SK-N-SH treated with all-trans-retinoic acid at 6 μM for 48 hours (cell line): ENCODE measurements around the gene FNIP2.

ENCODE experiments used
- ATAC-seq: fragments of 200-7000 bp; cut with Tn5 transposase; 3 replicates; pipeline ENCODE4 v1.9.1; 2020; ENCODE audit warnings: mild to moderate bottlenecking, moderate library complexity
- ARNTL ChIP-seq: fragments of 450-650 bp; formaldehyde crosslinking; IDR thresholded peaks from 2 replicates; pipeline ENCODE4 v1.5.0; 2020; ENCODE audit warnings: low read depth, mild to moderate bottlenecking, moderate library complexity, borderline replicate concordance
- BACH2 ChIP-seq: fragments of 250-450 bp; sonication (Bioruptor Pico); IDR thresholded peaks from 2 replicates; pipeline ENCODE4 v1.9.0; 2021; ENCODE audit warnings: mild to moderate bottlenecking, borderline replicate concordance
- ESRRG ChIP-seq: fragments of 250-450 bp; sonication (Bioruptor Pico); IDR thresholded peaks from 2 replicates; pipeline ENCODE4 v1.6.1; 2021; ENCODE audit warnings: mild to moderate bottlenecking
- GLIS3 ChIP-seq: fragments of 250-450 bp; sonication (Bioruptor Pico); IDR thresholded peaks from 2 replicates; pipeline ENCODE4 v1.5.0; 2020; ENCODE audit warnings: mild to moderate bottlenecking, moderate library complexity
- ISL1 ChIP-seq: fragments of 250-450 bp; sonication (Bioruptor Pico); IDR thresholded peaks from 2 replicates; pipeline ENCODE4 v2.1.2; 2022; ENCODE audit warnings: mild to moderate bottlenecking, moderate library complexity
- OSR1 ChIP-seq: fragments of 250-450 bp; sonication (Bioruptor Pico); IDR thresholded peaks from 2 replicates; pipeline ENCODE4 v1.8.0; 2022; ENCODE audit warnings: moderate library complexity, mild to moderate bottlenecking, inconsistent platforms
- POU6F1 ChIP-seq: fragments of 250-450 bp; sonication (Bioruptor Pico); IDR thresholded peaks from 2 replicates; pipeline ENCODE4 v1.8.0; 2021; ENCODE audit warnings: low read depth, mild to moderate bottlenecking, moderate library complexity, borderline replicate concordance
- PPARA ChIP-seq: fragments of 250-450 bp; sonication (Bioruptor Pico); IDR thresholded peaks from 2 replicates; pipeline ENCODE4 v1.5.0; 2020; ENCODE audit warnings: mild to moderate bottlenecking, borderline replicate concordance
- RARB ChIP-seq: fragments of 250-450 bp; sonication (Bioruptor Pico); IDR thresholded peaks from 2 replicates; pipeline ENCODE4 v1.8.0; 2021; ENCODE audit warnings: mild to moderate bottlenecking, moderate library complexity
- SNAI2 ChIP-seq: fragments of 250-450 bp; sonication (Bioruptor Pico); IDR thresholded peaks from 2 replicates; pipeline ENCODE4 v1.5.0; 2020; ENCODE audit warnings: mild to moderate bottlenecking, moderate library complexity
- TCF4 ChIP-seq: fragments of 250-450 bp; sonication (Bioruptor Pico); IDR thresholded peaks from 2 replicates; pipeline ENCODE4 v1.8.0; 2021; ENCODE audit warnings: mild to moderate bottlenecking, moderate library complexity, borderline replicate concordance
- TOX ChIP-seq: fragments of 250-450 bp; sonication (Bioruptor Pico); IDR thresholded peaks from 2 replicates; pipeline ENCODE4 v1.8.0; 2021; ENCODE audit warnings: mild to moderate bottlenecking, moderate library complexity, borderline replicate concordance
- ZC3H10 ChIP-seq: fragments of 250-450 bp; sonication (Bioruptor Pico); IDR thresholded peaks from 2 replicates; pipeline ENCODE4 v1.5.1; 2021; ENCODE audit warnings: mild to moderate bottlenecking, moderate library complexity
- ZFP3 ChIP-seq: fragments of 250-450 bp; sonication (Bioruptor Pico); IDR thresholded peaks from 2 replicates; pipeline ENCODE4 v1.5.0; 2020; ENCODE audit warnings: mild to moderate bottlenecking, moderate library complexity
- ZFP30 ChIP-seq: fragments of 450-650 bp; formaldehyde crosslinking; IDR thresholded peaks from 2 replicates; pipeline ENCODE4 v1.5.0; 2022; ENCODE audit warnings: mild to moderate bottlenecking, moderate library complexity
- ZNF565 ChIP-seq: fragments of 450-650 bp; formaldehyde crosslinking; conservative IDR thresholded peaks from 2 replicates; pipeline ENCODE4 v1.5.0; 2020; ENCODE audit warnings: low read depth, mild to moderate bottlenecking, moderate library complexity
- ZNF70 ChIP-seq: fragments of 450-650 bp; formaldehyde crosslinking; IDR thresholded peaks from 2 replicates; pipeline ENCODE4 v1.5.0; 2020; ENCODE audit warnings: mild to moderate bottlenecking, moderate library complexity
- ZNF8 ChIP-seq: fragments of 450-650 bp; formaldehyde crosslinking; IDR thresholded peaks from 2 replicates; pipeline ENCODE4 v1.5.0; 2020; ENCODE audit warnings: mild to moderate bottlenecking, moderate library complexity
- TF ChIP-seq, protein P1 (sequence below): fragments of 250-450 bp; sonication (Bioruptor Pico); IDR thresholded peaks from 2 replicates; pipeline ENCODE4 v1.5.1; 2021; ENCODE audit warnings: mild to moderate bottlenecking, moderate library complexity
- TF ChIP-seq, protein P2 (sequence below): fragments of 250-450 bp; sonication (Bioruptor Pico); IDR thresholded peaks from 2 replicates; pipeline ENCODE4 v1.5.1; 2020; ENCODE audit warnings: low read depth, mild to moderate bottlenecking, moderate library complexity
- TF ChIP-seq, protein P3 (sequence below): fragments of 250-450 bp; sonication (Bioruptor Pico); IDR thresholded peaks from 2 replicates; pipeline ENCODE4 v1.8.0; 2020; ENCODE audit warnings: mild to moderate bottlenecking, moderate library complexity, borderline replicate concordance
- TF ChIP-seq, protein P4 (sequence below): fragments of 250-450 bp; sonication (Bioruptor Pico); IDR thresholded peaks from 2 replicates; pipeline ENCODE4 v1.5.0; 2020; ENCODE audit warnings: mild to moderate bottlenecking, moderate library complexity

The FNIP2 gene

DNA sequence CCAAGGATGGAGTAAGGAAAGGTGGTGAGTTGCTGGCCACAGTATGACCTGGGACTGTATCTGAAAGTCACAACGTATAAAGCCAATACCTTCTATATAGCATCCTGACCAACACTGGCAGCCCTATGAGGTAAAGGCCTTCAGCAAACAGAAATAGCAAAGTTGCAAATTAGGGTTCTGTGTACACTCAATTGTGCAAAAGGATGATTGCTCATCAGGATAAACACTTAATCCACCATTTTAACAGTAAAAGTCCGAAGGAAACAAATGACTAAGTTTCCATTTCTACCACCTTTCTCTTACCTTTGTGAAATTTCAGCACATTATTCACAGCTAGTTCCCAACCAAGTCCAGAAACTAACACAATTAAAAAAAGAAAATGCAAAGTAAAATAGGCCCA is 1.4 kb upstream of the FNIP2 start:
- TF ChIP-seq ESRRG (CRISPR knock-in tag) (no peak), ZFP3 (CRISPR knock-in tag) (no peak), ARNTL (CRISPR knock-in tag) (no peak), ZFP30 (CRISPR knock-in tag) (no peak), ISL1 (CRISPR knock-in tag) (no peak), ZC3H10 (no peak), RARB (CRISPR knock-in tag) (no peak), TCF4 (CRISPR knock-in tag) (no peak), PPARA (no peak), GLIS3 (CRISPR knock-in tag) (no peak), TOX (CRISPR knock-in tag) (no peak), ZNF70 (CRISPR knock-in tag) (no peak)
- TF ChIP-seq, protein P1, sequence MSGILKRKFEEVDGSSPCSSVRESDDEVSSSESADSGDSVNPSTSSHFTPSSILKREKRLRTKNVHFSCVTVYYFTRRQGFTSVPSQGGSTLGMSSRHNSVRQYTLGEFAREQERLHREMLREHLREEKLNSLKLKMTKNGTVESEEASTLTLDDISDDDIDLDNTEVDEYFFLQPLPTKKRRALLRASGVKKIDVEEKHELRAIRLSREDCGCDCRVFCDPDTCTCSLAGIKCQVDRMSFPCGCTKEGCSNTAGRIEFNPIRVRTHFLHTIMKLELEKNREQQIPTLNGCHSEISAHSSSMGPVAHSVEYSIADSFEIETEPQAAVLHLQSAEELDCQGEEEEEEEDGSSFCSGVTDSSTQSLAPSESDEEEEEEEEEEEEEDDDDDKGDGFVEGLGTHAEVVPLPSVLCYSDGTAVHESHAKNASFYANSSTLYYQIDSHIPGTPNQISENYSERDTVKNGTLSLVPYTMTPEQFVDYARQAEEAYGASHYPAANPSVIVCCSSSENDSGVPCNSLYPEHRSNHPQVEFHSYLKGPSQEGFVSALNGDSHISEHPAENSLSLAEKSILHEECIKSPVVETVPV (CRISPR knock-in tag): no peak
- TF ChIP-seq, protein P2, sequence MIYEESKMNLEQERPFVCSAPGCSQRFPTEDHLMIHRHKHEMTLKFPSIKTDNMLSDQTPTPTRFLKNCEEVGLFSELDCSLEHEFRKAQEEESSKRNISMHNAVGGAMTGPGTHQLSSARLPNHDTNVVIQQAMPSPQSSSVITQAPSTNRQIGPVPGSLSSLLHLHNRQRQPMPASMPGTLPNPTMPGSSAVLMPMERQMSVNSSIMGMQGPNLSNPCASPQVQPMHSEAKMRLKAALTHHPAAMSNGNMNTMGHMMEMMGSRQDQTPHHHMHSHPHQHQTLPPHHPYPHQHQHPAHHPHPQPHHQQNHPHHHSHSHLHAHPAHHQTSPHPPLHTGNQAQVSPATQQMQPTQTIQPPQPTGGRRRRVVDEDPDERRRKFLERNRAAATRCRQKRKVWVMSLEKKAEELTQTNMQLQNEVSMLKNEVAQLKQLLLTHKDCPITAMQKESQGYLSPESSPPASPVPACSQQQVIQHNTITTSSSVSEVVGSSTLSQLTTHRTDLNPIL (CRISPR knock-in tag): no peak
- TF ChIP-seq, protein P3, sequence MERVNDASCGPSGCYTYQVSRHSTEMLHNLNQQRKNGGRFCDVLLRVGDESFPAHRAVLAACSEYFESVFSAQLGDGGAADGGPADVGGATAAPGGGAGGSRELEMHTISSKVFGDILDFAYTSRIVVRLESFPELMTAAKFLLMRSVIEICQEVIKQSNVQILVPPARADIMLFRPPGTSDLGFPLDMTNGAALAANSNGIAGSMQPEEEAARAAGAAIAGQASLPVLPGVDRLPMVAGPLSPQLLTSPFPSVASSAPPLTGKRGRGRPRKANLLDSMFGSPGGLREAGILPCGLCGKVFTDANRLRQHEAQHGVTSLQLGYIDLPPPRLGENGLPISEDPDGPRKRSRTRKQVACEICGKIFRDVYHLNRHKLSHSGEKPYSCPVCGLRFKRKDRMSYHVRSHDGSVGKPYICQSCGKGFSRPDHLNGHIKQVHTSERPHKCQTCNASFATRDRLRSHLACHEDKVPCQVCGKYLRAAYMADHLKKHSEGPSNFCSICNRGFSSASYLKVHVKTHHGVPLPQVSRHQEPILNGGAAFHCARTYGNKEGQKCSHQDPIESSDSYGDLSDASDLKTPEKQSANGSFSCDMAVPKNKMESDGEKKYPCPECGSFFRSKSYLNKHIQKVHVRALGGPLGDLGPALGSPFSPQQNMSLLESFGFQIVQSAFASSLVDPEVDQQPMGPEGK (CRISPR knock-in tag): no peak
- no peak for ATAC-seq

GRCh38 chr4:158769175-158769921 is 522 bp downstream of the FNIP2 start:
- TF ChIP-seq GLIS3 (CRISPR knock-in tag): no peak
- TF ChIP-seq ESRRG (CRISPR knock-in tag): no peak
- TF ChIP-seq TCF4 (CRISPR knock-in tag): 0 out of 2 replicates have a peak, but pooled peaks have one; percentile 20
- no peak for TF ChIP-seq SNAI2 (CRISPR knock-in tag)
- no peak for TF ChIP-seq BACH2 (CRISPR knock-in tag)
- TF ChIP-seq, all 23 proteins: peak for 1

DNA sequence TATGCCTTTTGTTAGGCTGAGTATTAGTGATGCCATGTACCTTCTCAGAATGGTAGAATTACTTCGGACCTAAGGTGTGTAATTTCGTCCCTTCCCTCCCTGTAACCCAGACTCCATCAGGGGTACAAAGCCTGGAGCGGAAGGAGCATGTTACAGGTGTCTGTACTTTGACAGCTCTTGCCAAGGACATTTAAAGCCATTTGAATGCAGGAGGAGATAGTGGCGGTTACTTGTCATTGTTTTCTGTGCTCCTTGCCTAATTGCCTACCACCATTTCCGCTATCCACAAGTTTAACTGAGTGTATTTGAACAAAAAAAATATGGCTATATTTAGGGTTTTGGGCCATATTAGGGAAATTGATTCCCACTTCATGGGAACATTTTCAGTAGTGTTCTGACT is 1.8 kb downstream of the FNIP2 start:
- no peak for ATAC-seq
- TF ChIP-seq ZNF565 (CRISPR knock-in tag) (no peak), ZFP30 (CRISPR knock-in tag) (no peak), ZNF8 (CRISPR knock-in tag) (no peak), ARNTL (CRISPR knock-in tag) (no peak), RARB (CRISPR knock-in tag) (no peak), ZNF70 (CRISPR knock-in tag) (no peak), POU6F1 (CRISPR knock-in tag) (no peak), TOX (CRISPR knock-in tag) (no peak), ISL1 (CRISPR knock-in tag) (no peak), SNAI2 (CRISPR knock-in tag) (no peak), GLIS3 (CRISPR knock-in tag) (no peak), OSR1 (CRISPR knock-in tag) (no peak), PPARA (no peak), ZC3H10 (no peak), BACH2 (CRISPR knock-in tag) (no peak), ZFP3 (CRISPR knock-in tag) (no peak), TCF4 (CRISPR knock-in tag) (no peak)
- TF ChIP-seq, protein P3 (CRISPR knock-in tag): no peak
- TF ChIP-seq, protein P4, sequence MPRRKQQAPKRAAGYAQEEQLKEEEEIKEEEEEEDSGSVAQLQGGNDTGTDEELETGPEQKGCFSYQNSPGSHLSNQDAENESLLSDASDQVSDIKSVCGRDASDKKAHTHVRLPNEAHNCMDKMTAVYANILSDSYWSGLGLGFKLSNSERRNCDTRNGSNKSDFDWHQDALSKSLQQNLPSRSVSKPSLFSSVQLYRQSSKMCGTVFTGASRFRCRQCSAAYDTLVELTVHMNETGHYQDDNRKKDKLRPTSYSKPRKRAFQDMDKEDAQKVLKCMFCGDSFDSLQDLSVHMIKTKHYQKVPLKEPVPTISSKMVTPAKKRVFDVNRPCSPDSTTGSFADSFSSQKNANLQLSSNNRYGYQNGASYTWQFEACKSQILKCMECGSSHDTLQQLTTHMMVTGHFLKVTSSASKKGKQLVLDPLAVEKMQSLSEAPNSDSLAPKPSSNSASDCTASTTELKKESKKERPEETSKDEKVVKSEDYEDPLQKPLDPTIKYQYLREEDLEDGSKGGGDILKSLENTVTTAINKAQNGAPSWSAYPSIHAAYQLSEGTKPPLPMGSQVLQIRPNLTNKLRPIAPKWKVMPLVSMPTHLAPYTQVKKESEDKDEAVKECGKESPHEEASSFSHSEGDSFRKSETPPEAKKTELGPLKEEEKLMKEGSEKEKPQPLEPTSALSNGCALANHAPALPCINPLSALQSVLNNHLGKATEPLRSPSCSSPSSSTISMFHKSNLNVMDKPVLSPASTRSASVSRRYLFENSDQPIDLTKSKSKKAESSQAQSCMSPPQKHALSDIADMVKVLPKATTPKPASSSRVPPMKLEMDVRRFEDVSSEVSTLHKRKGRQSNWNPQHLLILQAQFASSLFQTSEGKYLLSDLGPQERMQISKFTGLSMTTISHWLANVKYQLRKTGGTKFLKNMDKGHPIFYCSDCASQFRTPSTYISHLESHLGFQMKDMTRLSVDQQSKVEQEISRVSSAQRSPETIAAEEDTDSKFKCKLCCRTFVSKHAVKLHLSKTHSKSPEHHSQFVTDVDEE (CRISPR knock-in tag): no peak
- TF ChIP-seq, protein P1 (CRISPR knock-in tag): no peak

More at GRCh38 chr4:158769175-158769921, 522 bp downstream of the FNIP2 start:
- peak; percentile 68 for ATAC-seq
